ENCODE measurements around the gene TRABD2B.

The TRABD2B gene

GRCh38 chr1:47991673-47992072, 5.5 kb downstream of the TRABD2B start:
- no peak for DNase-seq

GRCh38 chr1:47991187-47991586, 6.0 kb downstream of the TRABD2B start:
- DNase-seq: peak; percentile 29

- no peak for DNase-seq
Measured at GRCh38 chr1:47990286-47990685, 6.9 kb downstream of the TRABD2B start.

- DNase-seq: no peak
Measured at GRCh38 chr1:47987601-47988000, 9.6 kb downstream of the TRABD2B start.

- no peak for DNase-seq
Measured at GRCh38 chr1:47986761-47987200, 10.4 kb downstream of the TRABD2B start.

- DNase-seq: no peak
Measured at GRCh38 chr1:47985018-47985417, 12.2 kb downstream of the TRABD2B start.

- no peak for DNase-seq
Measured at GRCh38 chr1:47984175-47984789, 12.9 kb downstream of the TRABD2B start.

- no peak for DNase-seq
Measured at GRCh38 chr1:47983691-47984090, 13.5 kb downstream of the TRABD2B start.

GRCh38 chr1:47981667-47982350, 15.4 kb downstream of the TRABD2B start:
- no peak for DNase-seq

GRCh38 chr1:47980501-47980900, 16.7 kb downstream of the TRABD2B start:
- DNase-seq: no peak

- DNase-seq: no peak
Measured at GRCh38 chr1:47979724-47980123, 17.5 kb downstream of the TRABD2B start.

GRCh38 chr1:47978486-47978885, 18.7 kb downstream of the TRABD2B start:
- no peak for DNase-seq

GRCh38 chr1:47976728-47977127, 20.5 kb downstream of the TRABD2B start:
- DNase-seq: no peak

- no peak for DNase-seq
Measured at GRCh38 chr1:47976267-47976666, 20.9 kb downstream of the TRABD2B start.

GRCh38 chr1:47975302-47975921, 21.8 kb downstream of the TRABD2B start:
- DNase-seq: no peak

GRCh38 chr1:47972864-47973432, 24.2 kb downstream of the TRABD2B start:
- no peak for DNase-seq

GRCh38 chr1:47971385-47972160, 25.6 kb downstream of the TRABD2B start:
- no peak for DNase-seq

GRCh38 chr1:47970882-47971281, 26.3 kb downstream of the TRABD2B start:
- DNase-seq: no peak

GRCh38 chr1:47969478-47969877, 27.7 kb downstream of the TRABD2B start:
- no peak for DNase-seq

- no peak for DNase-seq
Measured at GRCh38 chr1:47968556-47968888, 28.7 kb downstream of the TRABD2B start.

GRCh38 chr1:47967864-47968555, 29.2 kb downstream of the TRABD2B start:
- DNase-seq: no peak

GRCh38 chr1:47965816-47966215, 31.4 kb downstream of the TRABD2B start:
- no peak for DNase-seq

- no peak for DNase-seq
Measured at GRCh38 chr1:47964636-47965035, 32.5 kb downstream of the TRABD2B start.

Measured in EL (cell line).